A549 (cell line): ENCODE results near the gene ADI1.

Experiments
- CHD2 ChIP-seq: fragments of 150-350 bp; IDR thresholded peaks from 2 replicates; pipeline ENCODE4 v1.6.1; 2014; ENCODE audit warnings: low read length; ENCODE audit not compliant: partially characterized antibody
- EP300 ChIP-seq, 2 experiments: fragments of >200 bp; sonication (Bioruptor Twin); formaldehyde crosslinking; IDR thresholded peaks; 2 replicates in 1 of 2; 3 replicates in 1 of 2; pipeline ENCODE4 v1.6.1; 2016 to 2017
- ESRRA ChIP-seq: fragments of 150-350 bp; IDR thresholded peaks from 2 replicates; pipeline ENCODE4 v1.6.1; 2014; ENCODE audit warnings: mild to moderate bottlenecking, low read length, borderline replicate concordance
- MAZ ChIP-seq: fragments of 150-350 bp; IDR thresholded peaks from 2 replicates; pipeline ENCODE4 v1.6.1; 2014; ENCODE audit warnings: antibody characterized with exemption, low read depth, low read length, borderline replicate concordance
- POLR2A ChIP-seq: IDR thresholded peaks from 2 replicates; pipeline ENCODE4 v1.6.1; 2012; ENCODE audit warnings: mild to moderate bottlenecking, low read length
- POLR2AphosphoS2 ChIP-seq: conservative IDR thresholded peaks from 2 replicates; pipeline ENCODE4 v1.6.1; 2012; ENCODE audit warnings: low read length, improper control_type of control experiment, inconsistent platforms
- RARB ChIP-seq: fragments of 250-450 bp; sonication (Bioruptor Pico); IDR thresholded peaks from 2 replicates; pipeline ENCODE4 v1.8.0; 2021; ENCODE audit warnings: mild to moderate bottlenecking, moderate library complexity
- TF ChIP-seq, protein P1 (sequence below): fragments of 250-450 bp; sonication (Bioruptor Pico); IDR thresholded peaks from 2 replicates; pipeline ENCODE4 v1.5.0; 2021; ENCODE audit warnings: mild to moderate bottlenecking, moderate library complexity, borderline replicate concordance
- TF ChIP-seq, protein P2 (sequence below): fragments of >200 bp; sonication (Bioruptor Twin); formaldehyde crosslinking; IDR thresholded peaks from 3 replicates; pipeline ENCODE4 v1.5.1; 2016
- TF ChIP-seq, protein P3 (sequence below): fragments of 200-600 bp; sonication (generic); IDR thresholded peaks from 2 replicates; pipeline ENCODE4 v1.6.1; 2016; ENCODE audit warnings: antibody characterized with exemption, mild to moderate bottlenecking, moderate library complexity
- TF ChIP-seq, protein P4 (sequence below): fragments of 150-350 bp; IDR thresholded peaks from 2 replicates; pipeline ENCODE4 v1.6.1; 2014; ENCODE audit warnings: low read depth, mild to moderate bottlenecking, low read length

DNA sequence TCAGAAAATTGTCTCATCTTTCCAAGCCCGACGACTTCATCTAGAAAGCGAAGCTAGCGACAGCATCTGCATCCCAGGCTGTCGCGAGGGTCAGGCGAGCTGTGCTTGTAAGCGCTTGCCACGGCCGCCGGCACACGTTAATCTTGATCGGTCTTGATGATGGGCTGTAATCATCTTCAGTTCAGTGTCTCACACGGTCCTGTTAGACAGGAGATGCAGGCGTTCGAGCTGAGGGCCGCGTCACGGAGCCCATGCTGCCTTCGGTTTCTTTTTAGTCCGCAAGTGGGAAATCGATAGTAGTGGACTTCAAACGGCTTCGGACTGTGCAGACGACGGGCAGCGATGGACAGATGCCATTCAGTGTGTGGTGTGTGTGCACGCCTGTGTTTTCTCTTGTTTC, 43.6 kb downstream of the ADI1 start:
- TF ChIP-seq POLR2AphosphoS2 = no peak
- no peak for TF ChIP-seq POLR2A
- no peak for TF ChIP-seq MAZ
- TF ChIP-seq, protein P1, sequence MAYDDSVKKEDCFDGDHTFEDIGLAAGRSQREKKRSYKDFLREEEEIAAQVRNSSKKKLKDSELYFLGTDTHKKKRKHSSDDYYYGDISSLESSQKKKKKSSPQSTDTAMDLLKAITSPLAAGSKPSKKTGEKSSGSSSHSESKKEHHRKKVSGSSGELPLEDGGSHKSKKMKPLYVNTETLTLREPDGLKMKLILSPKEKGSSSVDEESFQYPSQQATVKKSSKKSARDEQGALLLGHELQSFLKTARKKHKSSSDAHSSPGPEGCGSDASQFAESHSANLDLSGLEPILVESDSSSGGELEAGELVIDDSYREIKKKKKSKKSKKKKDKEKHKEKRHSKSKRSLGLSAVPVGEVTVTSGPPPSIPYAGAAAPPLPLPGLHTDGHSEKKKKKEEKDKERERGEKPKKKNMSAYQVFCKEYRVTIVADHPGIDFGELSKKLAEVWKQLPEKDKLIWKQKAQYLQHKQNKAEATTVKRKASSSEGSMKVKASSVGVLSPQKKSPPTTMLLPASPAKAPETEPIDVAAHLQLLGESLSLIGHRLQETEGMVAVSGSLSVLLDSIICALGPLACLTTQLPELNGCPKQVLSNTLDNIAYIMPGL = no peak
- TF ChIP-seq, protein P2, sequence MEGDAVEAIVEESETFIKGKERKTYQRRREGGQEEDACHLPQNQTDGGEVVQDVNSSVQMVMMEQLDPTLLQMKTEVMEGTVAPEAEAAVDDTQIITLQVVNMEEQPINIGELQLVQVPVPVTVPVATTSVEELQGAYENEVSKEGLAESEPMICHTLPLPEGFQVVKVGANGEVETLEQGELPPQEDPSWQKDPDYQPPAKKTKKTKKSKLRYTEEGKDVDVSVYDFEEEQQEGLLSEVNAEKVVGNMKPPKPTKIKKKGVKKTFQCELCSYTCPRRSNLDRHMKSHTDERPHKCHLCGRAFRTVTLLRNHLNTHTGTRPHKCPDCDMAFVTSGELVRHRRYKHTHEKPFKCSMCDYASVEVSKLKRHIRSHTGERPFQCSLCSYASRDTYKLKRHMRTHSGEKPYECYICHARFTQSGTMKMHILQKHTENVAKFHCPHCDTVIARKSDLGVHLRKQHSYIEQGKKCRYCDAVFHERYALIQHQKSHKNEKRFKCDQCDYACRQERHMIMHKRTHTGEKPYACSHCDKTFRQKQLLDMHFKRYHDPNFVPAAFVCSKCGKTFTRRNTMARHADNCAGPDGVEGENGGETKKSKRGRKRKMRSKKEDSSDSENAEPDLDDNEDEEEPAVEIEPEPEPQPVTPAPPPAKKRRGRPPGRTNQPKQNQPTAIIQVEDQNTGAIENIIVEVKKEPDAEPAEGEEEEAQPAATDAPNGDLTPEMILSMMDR = no peak
- TF ChIP-seq, protein P3, sequence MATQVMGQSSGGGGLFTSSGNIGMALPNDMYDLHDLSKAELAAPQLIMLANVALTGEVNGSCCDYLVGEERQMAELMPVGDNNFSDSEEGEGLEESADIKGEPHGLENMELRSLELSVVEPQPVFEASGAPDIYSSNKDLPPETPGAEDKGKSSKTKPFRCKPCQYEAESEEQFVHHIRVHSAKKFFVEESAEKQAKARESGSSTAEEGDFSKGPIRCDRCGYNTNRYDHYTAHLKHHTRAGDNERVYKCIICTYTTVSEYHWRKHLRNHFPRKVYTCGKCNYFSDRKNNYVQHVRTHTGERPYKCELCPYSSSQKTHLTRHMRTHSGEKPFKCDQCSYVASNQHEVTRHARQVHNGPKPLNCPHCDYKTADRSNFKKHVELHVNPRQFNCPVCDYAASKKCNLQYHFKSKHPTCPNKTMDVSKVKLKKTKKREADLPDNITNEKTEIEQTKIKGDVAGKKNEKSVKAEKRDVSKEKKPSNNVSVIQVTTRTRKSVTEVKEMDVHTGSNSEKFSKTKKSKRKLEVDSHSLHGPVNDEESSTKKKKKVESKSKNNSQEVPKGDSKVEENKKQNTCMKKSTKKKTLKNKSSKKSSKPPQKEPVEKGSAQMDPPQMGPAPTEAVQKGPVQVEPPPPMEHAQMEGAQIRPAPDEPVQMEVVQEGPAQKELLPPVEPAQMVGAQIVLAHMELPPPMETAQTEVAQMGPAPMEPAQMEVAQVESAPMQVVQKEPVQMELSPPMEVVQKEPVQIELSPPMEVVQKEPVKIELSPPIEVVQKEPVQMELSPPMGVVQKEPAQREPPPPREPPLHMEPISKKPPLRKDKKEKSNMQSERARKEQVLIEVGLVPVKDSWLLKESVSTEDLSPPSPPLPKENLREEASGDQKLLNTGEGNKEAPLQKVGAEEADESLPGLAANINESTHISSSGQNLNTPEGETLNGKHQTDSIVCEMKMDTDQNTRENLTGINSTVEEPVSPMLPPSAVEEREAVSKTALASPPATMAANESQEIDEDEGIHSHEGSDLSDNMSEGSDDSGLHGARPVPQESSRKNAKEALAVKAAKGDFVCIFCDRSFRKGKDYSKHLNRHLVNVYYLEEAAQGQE = no peak
- no peak for TF ChIP-seq CHD2
- no peak for TF ChIP-seq EP300 (IDR thresholded peaks at IDR 0.05)
- TF ChIP-seq, protein P4, sequence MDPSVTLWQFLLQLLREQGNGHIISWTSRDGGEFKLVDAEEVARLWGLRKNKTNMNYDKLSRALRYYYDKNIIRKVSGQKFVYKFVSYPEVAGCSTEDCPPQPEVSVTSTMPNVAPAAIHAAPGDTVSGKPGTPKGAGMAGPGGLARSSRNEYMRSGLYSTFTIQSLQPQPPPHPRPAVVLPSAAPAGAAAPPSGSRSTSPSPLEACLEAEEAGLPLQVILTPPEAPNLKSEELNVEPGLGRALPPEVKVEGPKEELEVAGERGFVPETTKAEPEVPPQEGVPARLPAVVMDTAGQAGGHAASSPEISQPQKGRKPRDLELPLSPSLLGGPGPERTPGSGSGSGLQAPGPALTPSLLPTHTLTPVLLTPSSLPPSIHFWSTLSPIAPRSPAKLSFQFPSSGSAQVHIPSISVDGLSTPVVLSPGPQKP = no peak
- no peak for TF ChIP-seq RARB
- TF ChIP-seq ESRRA = no peak
